GM18873 (cell line): Measurements from ENCODE around the gene EPPIN.

Experiments used
- ATAC-seq: cut with Tn5 transposase; IDR thresholded peaks from one replicate; pipeline ENCODE4 v1.9.1; 2021; ENCODE audit warnings: mild to moderate bottlenecking, moderate library complexity, moderate number of reproducible peaks; ENCODE audit not compliant: unreplicated experiment, low FRiP score

The EPPIN gene

GRCh38 chr20:45539382-45539781, 7.8 kb downstream of the EPPIN start, which contains the start of gene WFDC6:
Gene WFDC6, minus strand, starts transcription at chr20:45539482. Its CDS starts 75 bp downstream, at chr20:45539407.
- ATAC-seq, result no peak

- no peak for ATAC-seq
Measured at GRCh38 chr20:45538209-45538799, 8.9 kb downstream of the EPPIN start.

- ATAC-seq, result no peak
Measured at GRCh38 chr20:45527294-45527693, 19.9 kb downstream of the EPPIN start.

GRCh38 chr20:45523821-45524220, 23.4 kb downstream of the EPPIN start:
- ATAC-seq, result no peak

GRCh38 chr20:45518282-45518681, 28.9 kb downstream of the EPPIN start:
- ATAC-seq, result no peak

GRCh38 chr20:45515147-45515913, 31.9 kb downstream of the EPPIN start, which contains the start of gene SPINT3:
Gene SPINT3, minus strand, starts transcription at chr20:45515622. Its CDS starts 14 bp downstream, at chr20:45515608.
- ATAC-seq, result no peak

- ATAC-seq, result no peak
Measured at GRCh38 chr20:45510242-45510862, 36.8 kb downstream of the EPPIN start.

- ATAC-seq, result no peak
Measured at GRCh38 chr20:45509091-45509490, 38.1 kb downstream of the EPPIN start.

GRCh38 chr20:45508068-45508886, 38.9 kb downstream of the EPPIN start:
- no peak for ATAC-seq

GRCh38 chr20:45507011-45507820, 40.0 kb downstream of the EPPIN start:
- no peak for ATAC-seq

GRCh38 chr20:45506398-45506797, 40.8 kb downstream of the EPPIN start:
- no peak for ATAC-seq

- ATAC-seq, result no peak
Measured at GRCh38 chr20:45503403-45503802, 43.8 kb downstream of the EPPIN start.

GRCh38 chr20:45502561-45502960, 44.6 kb downstream of the EPPIN start:
- ATAC-seq, result no peak

GRCh38 chr20:45501600-45501999, 45.6 kb downstream of the EPPIN start:
- no peak for ATAC-seq

GRCh38 chr20:45500022-45500421, 47.2 kb downstream of the EPPIN start:
- ATAC-seq, result no peak

- ATAC-seq, result no peak
Measured at GRCh38 chr20:45497971-45498494, 49.2 kb downstream of the EPPIN start.

- no peak for ATAC-seq
Measured at GRCh38 chr20:45496166-45496565, 51.0 kb downstream of the EPPIN start.

- no peak for ATAC-seq
Measured at GRCh38 chr20:45495501-45495941, 51.7 kb downstream of the EPPIN start.
